Fibroblast of skin of back (primary cell): ENCODE measurements around the gene ATG13.
A peak's percentile ranks its signal among the peaks of the same experiment; 100 is the strongest.

Source experiments
- DNase-seq: peaks from one replicate; pipeline ENCODE4 v3.0.0-alpha.2; 2013

The ATG13 gene

DNA sequence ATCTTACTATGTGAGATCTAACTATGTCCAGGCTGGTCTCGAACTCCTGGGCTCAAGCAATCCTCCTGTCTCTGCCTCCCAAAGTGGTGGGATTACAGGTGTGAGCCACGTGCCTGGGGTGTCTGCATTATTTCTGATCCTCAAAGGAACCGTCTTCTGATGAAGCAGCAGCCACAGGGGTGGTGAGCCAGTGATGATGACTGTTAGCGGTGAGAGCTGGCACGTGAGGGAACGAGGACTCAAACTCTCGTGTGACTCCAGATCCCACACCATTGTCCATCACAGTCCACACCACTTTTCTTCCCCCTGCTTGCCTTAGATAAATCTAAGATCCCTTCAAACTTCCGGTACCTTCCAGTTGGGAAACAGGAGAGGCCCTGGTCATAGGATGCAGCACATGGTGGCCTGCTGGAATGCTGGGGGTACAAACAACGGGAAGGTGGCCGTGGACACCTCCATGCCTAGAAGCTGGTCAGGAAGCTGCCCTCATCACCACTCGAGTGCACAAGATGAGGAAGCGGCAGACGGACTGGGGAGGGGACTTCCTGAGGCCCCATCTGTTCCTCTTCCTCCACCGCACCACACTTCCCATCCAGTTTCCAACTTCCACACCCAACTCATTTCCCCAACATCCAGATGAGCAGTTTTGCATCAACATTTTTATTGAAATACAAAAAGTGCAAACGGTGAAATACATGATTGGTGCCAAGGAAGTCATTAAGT, 59.2 kb downstream of the ATG13 start:
- DNase-seq, result no peak

DNA sequence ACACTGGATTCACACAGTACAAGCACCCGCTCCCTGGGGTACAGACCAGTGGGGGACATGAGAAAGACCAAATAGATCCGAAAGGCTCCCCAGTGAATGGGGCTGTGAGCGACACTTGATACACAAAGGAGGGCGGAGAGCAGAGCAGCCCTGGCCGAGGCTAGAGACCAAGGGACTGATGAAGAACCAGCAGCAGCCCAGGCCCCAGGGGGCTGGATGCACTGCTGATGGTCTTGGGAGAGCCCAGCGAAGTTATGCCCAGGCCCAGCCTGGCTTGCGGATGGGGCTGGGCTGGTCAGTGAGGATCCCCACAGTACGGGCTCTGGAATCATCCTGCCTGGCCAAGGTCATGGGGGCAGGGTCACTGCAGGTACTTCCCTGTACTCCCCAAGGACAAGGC, 59.8 kb downstream of the ATG13 start:
- no peak for DNase-seq

DNA sequence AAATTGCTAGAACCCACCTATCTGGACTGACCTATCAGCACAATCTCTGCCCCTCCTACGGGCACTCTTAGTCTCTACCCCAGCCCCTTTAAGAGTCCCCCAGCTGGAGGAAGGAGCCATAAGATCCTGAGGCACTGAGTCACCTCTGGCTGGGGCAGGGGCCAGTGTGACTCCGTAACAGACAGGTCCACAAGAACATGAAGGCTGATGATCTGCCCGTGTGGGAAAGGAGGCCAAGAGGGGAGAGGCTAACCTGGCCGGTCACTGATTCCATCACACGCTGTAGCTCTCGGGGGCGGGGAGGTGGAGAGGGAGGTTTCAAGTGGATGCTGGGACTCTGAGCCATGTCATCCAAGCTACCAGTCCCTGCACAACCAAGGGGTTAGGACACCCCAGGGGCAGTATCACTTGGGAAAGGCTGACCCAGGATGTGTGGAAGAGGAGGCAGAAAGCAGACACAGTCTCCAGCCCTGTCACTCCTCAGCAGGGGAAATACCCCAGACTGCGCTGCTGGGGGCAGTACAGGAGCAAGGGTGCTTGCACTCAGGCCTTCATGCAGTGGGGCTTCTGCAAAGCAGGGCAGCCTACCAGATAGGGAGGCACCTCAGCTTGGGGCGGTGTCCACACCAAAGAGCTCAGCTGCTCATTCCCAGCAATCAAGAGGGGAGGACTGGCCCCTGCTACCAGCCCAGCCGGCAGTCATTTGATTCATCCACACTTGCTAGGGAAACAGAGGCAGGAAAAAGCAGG, 60.8 kb downstream of the ATG13 start:
- DNase-seq, result peak; percentile 12

DNA sequence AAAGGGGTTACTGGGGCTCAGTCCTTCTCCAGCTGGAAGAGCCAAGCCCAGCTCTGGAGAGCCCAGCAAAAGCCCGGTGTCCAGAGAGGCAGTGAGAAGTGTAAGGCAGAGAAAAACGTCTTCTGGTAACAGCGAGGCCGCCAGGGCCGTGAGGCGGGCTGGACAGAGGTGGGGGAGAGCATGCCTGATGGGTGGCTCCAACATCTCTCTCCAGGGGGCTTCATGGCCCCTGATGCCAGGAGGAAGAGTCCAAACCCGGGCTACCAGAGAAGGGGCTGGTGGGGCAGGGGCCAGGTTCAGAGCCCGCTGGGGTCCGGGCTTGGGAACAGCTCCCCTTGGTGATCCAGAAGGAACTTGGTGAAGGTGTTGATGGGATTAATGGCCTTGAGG, 61.4 kb downstream of the ATG13 start:
- no peak for DNase-seq

DNA sequence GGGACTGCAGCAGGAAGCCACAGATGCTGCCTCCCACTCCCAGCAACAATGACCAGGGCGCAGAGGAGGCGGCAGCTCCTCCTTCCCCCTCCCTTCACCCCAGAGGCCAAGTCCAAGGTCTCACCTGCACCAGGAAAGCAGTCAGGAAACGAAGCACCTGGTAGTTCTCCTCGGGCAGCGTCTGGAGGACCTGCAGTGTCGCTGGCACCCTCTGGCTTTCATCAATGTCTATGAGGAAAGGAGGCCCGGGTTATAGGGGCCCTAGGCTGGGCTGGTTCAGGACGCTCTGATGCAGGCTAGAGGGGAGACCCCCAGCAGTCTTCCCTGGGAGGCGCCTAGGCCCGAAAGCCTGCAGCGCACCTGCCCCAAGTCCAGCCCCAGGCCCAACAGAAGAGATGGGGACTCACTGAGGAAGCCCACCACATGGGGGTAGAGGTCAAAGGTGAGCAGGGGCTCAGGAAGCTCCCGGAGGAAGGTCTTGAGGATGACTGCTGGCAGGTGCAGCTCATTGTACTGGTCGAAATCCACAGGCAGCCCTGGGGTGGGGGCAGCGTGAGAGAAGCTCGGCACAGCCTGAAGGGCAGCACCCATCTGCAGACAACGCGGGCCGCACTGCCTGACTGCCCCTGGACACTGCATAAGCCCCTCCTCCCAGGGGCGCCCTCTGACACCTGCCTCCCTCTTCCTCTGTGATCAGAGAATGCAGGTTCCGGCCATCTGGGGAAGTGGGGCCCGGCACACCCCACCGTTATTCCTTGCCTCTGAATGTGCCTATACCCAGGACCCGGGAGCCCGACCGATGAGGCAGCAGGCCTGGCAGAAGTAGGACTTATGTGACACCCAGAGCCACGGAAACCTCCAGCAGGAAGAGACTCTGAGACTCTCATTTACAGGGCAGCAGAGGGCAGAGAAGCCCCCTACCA, 62.1 kb downstream of the ATG13 start:
- no peak for DNase-seq

DNA sequence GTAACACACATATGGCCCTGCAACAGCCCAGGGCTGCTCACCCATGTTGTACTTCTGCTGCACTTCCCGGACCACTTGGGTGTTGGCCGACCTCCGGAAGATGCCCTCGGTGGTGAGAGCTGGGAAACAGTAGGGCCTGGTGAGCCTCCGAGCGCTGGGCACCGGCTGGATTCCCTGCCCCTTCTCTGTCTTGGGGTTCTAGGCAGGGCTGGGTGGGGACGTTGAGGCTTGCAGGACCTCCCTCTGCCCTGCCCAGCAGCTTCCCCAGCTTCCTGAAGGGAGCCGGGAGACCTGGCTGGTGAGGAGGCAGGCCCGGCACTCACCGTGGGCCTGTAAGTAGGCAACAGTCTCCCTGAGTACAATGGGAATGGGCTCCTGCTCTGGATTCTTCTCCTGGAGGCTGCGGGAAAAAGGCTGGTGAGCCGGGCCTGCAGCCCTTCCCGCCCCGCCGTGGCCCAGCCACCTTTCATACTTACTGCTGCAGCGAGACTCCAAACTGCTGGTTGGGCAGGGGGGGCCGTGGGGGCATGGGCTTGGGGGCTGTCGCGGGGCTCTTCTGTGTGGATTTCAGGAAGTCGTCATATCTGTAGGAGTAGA, 62.9 kb downstream of the ATG13 start:
- no peak for DNase-seq

DNA sequence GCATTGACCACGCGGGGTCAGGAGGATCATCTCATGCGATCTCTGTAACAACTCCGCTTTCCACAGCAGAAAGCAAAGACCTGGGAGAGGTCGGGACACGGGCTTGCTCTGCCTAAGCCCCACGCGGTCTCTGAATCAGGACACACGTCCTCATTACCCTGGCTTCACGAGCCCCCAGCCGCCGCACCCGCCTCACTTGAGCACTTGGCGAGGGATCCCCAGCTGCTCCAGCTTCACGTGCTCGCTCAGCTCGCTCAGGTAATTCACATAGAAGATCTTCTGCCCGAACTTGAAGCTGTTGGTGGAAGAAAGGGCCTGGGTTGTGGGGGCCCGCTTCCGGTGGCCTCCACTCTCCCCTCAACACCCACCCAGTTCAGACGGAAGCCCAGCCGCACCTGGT, 63.5 kb downstream of the ATG13 start:
- DNase-seq, result no peak

DNA sequence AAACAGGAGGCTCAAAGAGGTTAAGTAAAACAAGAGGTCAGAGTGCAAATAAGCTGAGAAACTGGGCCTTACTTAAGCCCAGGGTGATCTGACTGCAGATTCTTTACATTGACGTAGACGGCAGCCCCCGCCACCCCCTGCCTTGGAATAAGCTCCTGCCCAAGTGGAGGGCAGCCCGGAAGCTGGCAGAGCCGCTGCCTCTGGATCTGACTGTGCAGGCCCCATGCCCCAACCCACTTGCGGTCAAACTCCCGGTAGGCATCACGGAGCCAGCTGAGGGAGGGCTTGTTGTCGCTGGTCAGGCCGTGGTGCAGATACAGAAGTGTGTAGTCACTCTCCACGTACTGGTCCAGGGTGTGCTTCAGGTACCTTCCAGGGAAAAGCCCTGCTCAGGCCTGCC, 64.5 kb downstream of the ATG13 start:
- DNase-seq, result no peak

DNA sequence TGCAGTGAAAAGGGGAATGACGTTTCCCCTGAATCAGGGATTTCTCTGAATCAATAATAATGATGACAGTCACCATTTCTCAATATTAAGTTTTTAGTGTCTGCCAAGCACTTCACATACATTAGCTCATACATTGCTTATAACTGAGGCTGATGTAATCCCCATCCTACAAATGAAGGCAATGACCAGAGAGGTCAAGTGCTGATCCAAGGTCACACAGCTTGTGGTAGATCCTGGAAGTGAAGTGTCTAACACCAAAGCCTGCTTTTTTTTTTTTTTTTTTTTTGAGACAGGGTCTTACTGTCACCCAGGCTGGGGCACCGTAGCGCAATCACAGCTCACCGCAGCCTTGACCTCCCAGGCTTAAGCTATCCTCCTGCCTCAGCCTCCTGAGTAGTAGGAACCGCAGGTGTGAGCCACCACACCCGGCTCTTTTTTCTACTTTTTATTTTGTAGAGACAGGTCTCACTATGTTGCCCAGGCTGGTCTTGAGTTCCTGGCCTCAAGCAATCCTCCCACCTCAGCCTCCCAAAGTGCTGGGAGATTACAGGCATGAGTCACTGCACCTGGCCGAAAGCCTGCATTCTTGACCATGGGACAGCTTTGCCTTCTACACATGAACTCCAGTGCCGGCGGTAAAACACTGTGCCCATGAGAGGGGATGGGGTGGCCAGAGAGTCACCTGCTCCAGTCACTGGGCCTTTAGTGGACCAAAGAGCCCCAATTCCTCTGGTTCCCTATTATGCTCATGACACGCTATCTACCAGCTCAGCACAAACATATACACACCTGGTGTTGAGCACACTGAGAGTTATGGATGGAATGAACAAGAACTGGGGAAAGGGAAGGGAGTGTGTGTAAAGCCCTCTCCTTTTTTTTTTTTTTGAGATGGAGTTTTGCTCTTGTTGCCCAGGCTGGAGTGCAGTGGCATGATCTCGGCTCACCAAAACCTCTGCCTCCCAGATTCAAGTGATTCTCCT, 65.7 kb downstream of the ATG13 start:
- no peak for DNase-seq

DNA sequence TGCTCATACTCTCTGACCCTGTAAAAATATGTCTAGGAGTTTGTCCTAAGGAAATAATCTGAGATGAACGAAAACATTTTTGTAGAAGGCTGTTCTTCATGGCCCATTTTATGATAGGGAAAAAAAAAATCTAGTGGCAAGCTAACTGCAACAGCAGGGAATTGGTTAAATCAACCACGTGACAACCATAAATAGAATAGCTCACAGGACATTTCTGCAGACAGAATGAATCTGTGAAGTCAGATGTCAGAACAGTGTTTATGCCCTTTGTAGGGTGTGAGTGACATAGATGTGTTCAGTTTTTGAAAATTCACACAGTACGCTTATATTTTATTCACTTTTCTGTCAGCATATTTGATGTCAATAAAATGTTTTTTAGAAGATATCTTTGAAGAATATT, 67.0 kb downstream of the ATG13 start:
- no peak for DNase-seq

DNA sequence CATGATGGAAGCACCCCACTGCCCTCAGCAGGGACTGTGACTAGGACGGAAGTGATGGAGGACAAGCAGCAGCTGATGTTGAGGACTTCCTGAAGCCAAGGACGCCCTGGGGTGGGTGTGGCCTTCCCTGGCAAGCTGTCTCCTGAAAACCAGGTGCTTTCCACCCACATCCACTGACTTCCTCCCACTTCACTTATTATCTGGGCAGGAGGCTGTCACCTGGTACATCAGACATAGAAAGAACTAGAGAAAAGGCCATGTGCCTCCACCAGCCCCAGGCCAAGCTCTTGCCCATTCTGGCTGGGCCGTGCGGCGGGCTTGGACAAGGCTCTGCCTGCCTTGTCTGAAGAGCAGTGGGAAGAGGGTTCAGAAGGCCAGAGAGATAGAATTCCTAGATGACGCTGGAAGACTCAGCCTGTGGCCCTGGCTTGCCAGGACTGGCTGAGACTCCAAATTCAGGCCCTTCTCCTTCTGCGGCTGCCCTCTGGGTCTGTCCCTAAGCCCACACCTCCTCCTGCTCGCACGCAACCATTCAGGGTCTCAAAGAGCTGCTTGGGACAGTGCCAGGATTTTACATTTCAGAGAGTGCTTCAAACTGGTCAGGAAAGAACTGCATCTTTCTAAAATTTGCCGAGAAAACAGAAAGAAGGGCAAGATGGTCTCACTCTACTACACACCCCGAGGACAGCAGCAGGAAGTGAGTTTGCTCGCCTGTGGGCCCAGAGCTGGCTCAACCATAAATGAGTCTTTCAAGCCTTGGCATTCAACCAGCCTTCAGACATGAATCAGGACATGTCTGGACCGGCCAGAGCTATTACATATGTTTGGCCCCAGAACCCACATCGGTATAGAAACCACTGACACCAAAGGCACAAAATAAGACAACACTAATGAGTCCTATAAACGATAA, 69.8 kb downstream of the ATG13 start:
- DNase-seq, result no peak

DNA sequence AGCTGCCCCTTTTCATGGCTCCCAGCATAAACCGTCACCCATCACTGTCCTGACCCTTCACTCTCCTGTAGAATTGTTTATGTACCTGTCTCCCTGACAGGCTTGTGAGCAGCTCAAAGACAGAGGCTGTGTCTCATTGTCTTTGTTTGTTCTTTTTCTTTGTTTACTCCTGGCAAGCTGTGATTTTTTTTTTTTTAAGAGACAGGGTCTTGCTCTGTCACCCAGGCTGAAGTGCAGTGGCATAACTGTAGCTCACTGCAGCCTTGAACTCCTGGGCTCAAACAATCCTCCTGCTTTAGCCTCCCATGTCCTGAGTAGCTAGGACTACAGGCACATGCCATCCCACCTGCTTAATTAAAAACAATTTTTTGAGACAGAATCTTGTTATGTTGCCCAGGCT, 73.3 kb downstream of the ATG13 start:
- DNase-seq, result no peak

DNA sequence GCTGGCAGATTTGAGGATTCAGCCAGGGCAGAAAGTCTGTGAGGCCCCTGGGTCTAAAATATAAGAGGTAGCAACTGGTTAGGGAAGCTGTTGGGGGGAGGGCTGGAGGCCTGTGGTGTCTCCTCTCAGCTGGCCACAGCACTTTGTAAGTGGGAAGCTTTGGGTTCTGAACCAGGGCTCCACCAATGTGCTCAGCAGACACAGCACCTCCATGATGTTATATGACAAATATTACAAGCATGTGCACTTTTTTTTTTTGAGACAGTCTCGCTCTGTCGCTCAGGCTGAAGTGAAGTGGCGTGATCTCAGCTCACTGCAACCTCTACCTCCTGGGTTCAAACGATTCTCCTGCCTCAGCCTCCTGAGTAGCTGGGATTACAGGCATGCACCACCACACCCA, 75.1 kb downstream of the ATG13 start:
- peak; percentile 40 for DNase-seq

DNA sequence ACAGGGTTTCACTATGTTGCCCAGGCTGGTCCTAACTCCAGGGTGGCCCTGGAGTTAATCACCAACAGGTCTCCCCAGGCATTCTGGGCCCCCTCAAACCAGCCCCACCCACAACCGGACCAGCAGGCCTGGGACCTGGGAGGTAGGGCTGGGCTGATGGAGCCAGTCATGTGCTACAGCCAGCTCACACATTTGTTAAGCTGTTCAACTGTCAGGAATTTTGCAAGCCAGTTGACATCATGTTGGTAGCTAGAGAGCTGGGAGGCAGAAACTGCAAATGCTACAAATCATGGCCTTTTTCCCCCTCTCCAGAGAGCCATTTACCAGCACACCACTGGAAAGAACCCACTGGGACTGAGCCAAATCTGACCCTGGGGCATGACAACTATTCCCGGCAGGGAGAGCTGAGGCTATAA, 76.3 kb downstream of the ATG13 start:
- DNase-seq, result peak; percentile 56

DNA sequence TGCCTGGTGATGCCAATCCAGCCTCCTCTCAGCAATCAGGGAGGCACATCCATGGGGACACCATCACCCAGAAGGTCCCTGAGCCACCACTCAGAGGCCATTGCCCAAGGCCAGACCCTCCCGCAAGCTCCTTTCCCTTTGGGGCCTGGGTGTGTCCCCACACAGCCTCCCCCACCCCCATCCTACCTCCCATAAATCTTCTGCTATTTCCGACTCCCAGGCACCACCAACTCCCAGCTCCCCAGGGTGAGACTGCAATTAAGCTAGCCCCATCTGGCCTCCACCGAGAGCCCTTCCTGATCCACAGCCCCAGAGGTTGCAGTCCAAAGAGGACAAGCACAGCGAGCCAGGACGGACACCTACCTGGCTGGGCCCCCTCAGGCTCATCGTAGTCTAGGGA, 76.7 kb downstream of the ATG13 start:
- no peak for DNase-seq

DNA sequence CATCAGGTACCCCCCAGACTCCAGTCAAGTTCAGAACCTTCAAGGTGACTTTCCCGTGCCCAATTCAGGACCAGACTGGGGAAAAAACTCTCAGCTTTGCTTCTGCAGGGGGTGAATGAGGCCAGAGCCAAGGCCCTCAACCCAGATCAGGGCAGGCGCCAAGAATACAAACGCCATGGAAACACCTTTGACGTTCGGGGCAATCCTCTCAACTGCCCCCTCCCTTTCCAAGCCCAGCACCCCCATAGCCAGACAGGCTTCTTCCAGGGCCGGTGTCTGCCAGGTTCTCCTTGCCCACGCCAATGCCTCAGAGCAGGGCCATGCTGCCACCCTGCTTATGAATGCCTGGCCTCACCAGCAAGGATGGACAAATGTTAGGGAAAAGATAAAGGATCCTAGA, 77.3 kb downstream of the ATG13 start:
- DNase-seq, result no peak

DNA sequence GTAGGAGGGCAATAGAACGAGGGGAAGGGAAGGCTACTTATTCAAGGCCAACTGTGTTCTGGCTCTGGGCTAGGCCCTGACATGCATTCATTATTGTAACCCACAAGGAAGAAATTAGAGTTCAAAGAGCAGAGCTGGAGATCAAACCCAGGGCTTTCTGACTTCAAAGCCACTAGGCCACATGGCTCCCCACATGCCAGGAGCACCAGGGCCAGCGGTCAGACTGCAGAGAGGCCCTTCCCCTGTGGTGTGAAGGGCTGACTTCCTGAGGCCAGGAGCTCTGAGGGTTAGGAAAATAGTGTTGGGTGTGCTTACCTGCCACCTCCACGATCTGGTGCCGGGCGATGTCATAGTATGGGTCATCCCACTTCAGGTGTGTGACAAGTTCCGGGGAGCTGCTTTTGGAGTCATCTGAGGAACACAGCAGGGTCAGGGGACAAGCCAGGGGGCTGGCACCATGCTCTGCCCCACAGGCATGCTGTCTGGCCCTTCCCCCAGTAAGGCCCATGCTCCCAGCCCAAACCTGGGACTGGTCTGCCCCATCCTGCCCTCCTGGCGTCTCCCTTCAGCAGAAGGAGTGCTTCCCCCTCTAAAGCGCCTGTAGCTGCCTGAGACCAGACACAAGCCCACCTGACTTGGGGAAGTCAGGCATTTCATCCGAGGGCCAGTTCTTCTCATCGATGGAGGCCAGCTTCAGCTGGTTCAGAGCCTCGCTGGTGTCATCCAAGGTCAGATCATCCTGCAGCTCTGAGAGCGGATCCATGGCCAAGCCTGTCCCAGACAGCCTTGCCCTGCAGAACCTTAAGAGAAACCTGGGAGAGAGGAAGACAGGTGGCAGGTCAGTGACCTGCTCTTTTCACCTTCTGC, 78.2 kb downstream of the ATG13 start:
- DNase-seq, result no peak

DNA sequence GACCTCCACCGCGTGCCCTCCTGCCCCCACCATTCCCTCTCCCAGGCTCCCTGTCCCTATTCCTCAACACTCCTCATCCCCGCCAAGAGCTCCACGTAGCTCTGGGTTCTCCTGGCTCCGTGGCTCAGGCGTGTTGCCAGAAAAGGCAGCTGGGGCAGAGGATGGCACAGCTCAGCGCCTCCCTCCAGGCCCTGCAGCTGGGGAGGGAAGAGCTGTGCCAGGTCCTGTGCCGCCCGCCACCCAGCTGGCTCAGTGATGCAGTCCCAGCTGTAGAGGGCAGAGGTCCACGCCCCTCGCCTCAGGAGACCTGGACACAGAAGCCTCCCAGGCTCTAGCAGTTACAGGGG, 78.8 kb downstream of the ATG13 start:
- DNase-seq, result no peak

DNA sequence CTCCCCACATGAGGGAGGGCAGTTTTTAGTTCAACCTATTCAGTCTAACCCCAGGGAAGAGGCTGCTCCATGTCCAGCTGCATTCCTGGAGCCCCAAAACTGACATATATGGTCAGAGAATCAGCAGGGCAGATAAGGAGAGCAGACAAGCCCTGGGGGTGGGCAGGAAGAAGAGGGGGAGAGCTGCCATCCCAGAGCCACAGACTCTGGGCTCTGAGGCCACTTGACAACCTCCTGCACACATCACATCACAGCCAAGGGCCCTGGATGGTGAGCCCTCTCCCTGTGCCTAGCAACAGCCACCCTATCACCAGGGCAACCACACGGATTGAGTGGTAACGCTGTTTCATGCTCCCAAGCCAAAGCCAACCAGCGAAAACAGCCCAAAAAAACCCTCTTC, 80.0 kb downstream of the ATG13 start:
- DNase-seq, result peak; percentile 78

DNA sequence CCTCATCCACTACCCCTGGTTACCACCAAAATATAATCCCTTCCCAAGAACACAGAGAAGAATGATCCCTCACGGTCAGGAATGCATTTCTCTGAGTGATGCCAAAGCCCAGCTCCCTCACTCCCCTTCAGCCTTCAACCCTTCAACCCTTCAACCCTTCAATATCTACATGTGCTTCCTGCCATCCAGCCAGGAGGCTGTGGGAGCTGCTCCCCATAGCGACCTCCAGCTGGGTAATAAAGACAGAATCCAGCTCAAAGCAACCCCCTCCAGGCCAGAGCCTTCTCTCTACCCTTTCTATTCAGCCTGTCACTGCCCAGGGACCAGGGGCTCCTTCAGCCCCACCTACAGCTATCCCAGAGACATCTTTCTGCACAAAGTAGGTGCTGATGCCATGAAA, 80.4 kb downstream of the ATG13 start:
- no peak for DNase-seq
